Measurements from ENCODE around the gene CXCL8. TPM values are rescaled to one million over a fixed set of nuclear protein-coding genes. Genes with fewer than 3 reads are reported as not detected.
A peak's percentile ranks its signal among the peaks of the same experiment; 100 is the strongest.

CXCL8 gene
- total RNA-seq, 4 donors from 2014 or later: 0.55 to 1.1 TPM; not detected in 2

- WGBS, 2 donors (ENCODE audit: low coverage in 1 of 2): 21 to 53% methylated on average over 1 of the region's 1 CpG
- H3K27me3 ChIP-seq: no peaks in the 10 kb centered on the region
- no peaks in the 10 kb centered on the region for H3K36me3 ChIP-seq
- no peak for TF ChIP-seq POLR2AphosphoS5 (IDR thresholded peaks at IDR 0.05)
- TF ChIP-seq POLR2A (IDR thresholded peaks at IDR 0.05): no peak
- TF ChIP-seq CTCF (IDR thresholded peaks at IDR 0.05): no peak
- TF ChIP-seq EP300 (IDR thresholded peaks at IDR 0.05; ENCODE audit: low read depth): no peak
- no peaks in the 10 kb centered on the region for H3K9me3 ChIP-seq
- peaks cover 0 to 34% (median 0%) of the 10 kb centered on the region in 4 donors for H3K4me1 ChIP-seq
- intact Hi-C loops (cut with DNase I; ENCODE audit: low total_unique reads) (no loop called here), in situ Hi-C loops (cut with MboI; ENCODE audit: low pct_ligation_motif_present in 1 of 4, low pct_unique_long_range_greater_than_20kb in 1 of 4, low sequenced_read_pairs in 3 of 4) (no loop called here)
- no peak overlapping the region for H3K4me3 ChIP-seq
- no peak for DNase-seq
- peak overlapping the region in 3 of 4 donors; percentile 14 to 46 (median 40) for H3K27ac ChIP-seq
These were observed 39.9 kb downstream of the CXCL8 start for GRCh38 chr4:73780243-73780642.

GRCh38 chr4:73780834-73781233 lies 40.5 kb downstream of the CXCL8 start:
- Histone ChIP-seq H3K9me3 (no peaks in the 10 kb centered on the region), H3K4me3 (no peak overlapping the region), H3K4me1 (peaks cover 0 to 28% (median 0%) of the 10 kb centered on the region in 4 donors), H3K27me3 (no peaks in the 10 kb centered on the region), H3K27ac (peak overlapping the region in 3 of 4 donors; percentile 14 to 46 (median 40)), H3K36me3 (no peaks in the 10 kb centered on the region)
- no peak for TF ChIP-seq EP300 (IDR thresholded peaks at IDR 0.05; ENCODE audit: low read depth)
- TF ChIP-seq POLR2A (IDR thresholded peaks at IDR 0.05): no peak
- TF ChIP-seq CTCF (IDR thresholded peaks at IDR 0.05): no peak
- TF ChIP-seq POLR2AphosphoS5 (IDR thresholded peaks at IDR 0.05): no peak
- WGBS, 2 donors (ENCODE audit: low coverage in 1 of 2): 39 to 42% methylated on average over 2 of the region's 2 CpGs
- in situ Hi-C loops (cut with MboI; ENCODE audit: low pct_ligation_motif_present in 1 of 4, low pct_unique_long_range_greater_than_20kb in 1 of 4, low sequenced_read_pairs in 3 of 4) (no loop called here), intact Hi-C loops (cut with DNase I; ENCODE audit: low total_unique reads) (no loop called here)
- no peak for DNase-seq

DNA sequence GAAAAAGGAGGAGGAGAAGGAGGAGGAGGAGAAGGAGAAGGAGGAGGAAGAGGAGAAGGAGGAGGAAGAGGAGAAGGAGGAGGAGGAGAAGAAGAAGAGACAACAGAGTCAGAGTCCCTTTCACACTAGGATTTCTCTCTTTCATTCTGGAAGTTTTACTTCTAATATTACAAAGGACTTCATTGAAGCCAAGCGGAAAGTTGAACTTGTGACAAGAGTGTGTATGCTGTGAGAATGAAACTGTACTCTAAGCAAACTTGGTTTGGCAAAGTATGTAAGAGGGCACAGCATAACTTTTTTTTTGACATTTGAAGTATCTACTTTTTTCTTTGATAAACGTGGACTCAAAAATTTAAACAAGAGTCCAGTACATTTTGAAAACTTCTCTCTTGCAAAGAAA lies 48.0 kb downstream of the CXCL8 start:
- H3K9me3 ChIP-seq: peaks cover 0 to 2% of the 10 kb centered on the region in 2 donors
- intact Hi-C loops (cut with DNase I; ENCODE audit: low total_unique reads): no loop called here
- H3K4me1 ChIP-seq: no peaks in the 10 kb centered on the region
- no peak overlapping the region for H3K4me3 ChIP-seq
- TF ChIP-seq POLR2A (IDR thresholded peaks at IDR 0.05): no peak
- TF ChIP-seq CTCF (IDR thresholded peaks at IDR 0.05): no peak
- TF ChIP-seq EP300 (IDR thresholded peaks at IDR 0.05; ENCODE audit: low read depth): no peak
- no peak for TF ChIP-seq POLR2AphosphoS5 (IDR thresholded peaks at IDR 0.05)
- H3K27me3 ChIP-seq: no peaks in the 10 kb centered on the region
- WGBS, 2 donors (ENCODE audit: low coverage in 1 of 2): 73 to 81% methylated on average over 2 of the region's 2 CpGs
- H3K36me3 ChIP-seq: no peaks in the 10 kb centered on the region
- in situ Hi-C loops (cut with MboI; ENCODE audit: low pct_ligation_motif_present in 1 of 4, low pct_unique_long_range_greater_than_20kb in 1 of 4, low sequenced_read_pairs in 3 of 4): no loop called here
- H3K27ac ChIP-seq: no peak overlapping the region
- no peak for DNase-seq

Other genes with a start within 250 kb of the CXCL8 start
- gene RASSF6, start 120.1 kb upstream of the CXCL8 start, total RNA-seq: 10 to 100 TPM; 30.7 to 49.4 (median 41.1) TPM
- not detected for gene CXCL6, start 96.1 kb downstream of the CXCL8 start, total RNA-seq
- gene PF4V1, start 112.7 kb downstream of the CXCL8 start, total RNA-seq: not detected
- gene CXCL1, start 128.8 kb downstream of the CXCL8 start, total RNA-seq: 10 to 100 TPM in 3 of 4 donors, under 1 TPM in 1; 1.00 to 36.3 (median 15.4) TPM
- gene PF4, start 241.5 kb downstream of the CXCL8 start, total RNA-seq: not detected
- gene PPBP, start 247.6 kb downstream of the CXCL8 start, total RNA-seq: not detected

Measured in transverse colon (tissue), 4 donors.